DMS79 treated with DMSO at 0.1 percent for 48 hours (cell line): ENCODE data around the gene ISY1.
"Not testable (repeated sequence)": the region's sequence is repeated elsewhere in the genome, so short reads cannot be mapped to it uniquely, and the experiment has no call there.

Experiments used
- DNase-seq: peaks from one replicate; lab custom pipeline; 2025; lab: John Stamatoyannopoulos, UW

Gene ISY1

DNA sequence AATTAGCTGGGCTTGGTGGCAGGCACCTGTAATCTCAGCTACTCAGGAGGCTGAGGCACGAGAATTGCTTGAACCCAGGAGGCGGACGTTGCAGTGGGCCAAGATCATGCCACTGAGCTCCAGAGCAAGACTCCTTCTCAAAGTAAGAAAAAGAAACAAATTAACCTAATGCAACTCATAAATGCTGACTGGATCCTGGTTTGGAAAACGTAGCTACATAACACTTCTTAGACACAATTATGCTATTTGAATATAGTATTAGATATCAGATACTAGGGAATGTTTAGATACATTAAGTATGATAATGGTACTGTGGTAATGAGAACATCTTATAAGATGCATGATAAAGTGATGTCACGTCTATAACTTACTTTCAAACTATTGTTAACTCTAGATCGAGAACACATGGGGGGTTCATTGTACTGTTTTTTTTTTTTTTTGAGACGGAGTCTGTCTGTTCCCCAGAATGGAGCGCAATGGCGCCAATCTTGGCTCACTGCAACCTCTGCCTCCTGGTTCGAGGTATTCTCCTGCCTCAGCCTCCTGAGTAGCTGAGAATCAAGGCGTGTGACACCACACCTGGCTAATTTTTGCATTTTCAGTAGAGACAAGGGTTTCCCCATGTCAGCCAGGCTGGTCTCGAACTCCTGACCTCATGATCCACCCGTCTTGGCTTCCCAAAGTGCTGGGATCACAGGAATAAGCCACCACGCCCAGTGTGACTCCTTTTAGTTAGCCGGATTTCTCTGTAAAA lies 5.9 kb upstream of the ISY1 start:
- no peak for DNase-seq

DNA sequence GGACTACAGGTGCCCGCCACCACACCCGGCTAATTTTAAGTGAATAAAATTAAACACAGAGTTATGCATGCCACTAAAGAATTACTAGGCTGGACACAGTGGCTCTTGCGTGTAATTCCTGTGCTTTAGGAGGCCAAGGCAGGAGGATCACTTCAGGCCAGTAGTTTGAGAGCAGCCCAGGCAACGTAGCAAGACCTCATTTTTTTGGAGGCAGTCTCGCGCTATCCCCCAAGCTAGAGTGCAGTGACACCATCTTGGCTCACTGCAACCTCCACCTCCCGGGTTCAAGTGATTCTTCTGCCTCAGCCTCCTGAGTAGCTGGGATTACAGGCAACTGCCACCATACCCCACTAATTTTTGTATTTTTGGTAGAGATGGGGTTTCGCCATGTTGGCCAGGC lies 4.7 kb upstream of the ISY1 start:
- DNase-seq: not testable (repeated sequence)

DNA sequence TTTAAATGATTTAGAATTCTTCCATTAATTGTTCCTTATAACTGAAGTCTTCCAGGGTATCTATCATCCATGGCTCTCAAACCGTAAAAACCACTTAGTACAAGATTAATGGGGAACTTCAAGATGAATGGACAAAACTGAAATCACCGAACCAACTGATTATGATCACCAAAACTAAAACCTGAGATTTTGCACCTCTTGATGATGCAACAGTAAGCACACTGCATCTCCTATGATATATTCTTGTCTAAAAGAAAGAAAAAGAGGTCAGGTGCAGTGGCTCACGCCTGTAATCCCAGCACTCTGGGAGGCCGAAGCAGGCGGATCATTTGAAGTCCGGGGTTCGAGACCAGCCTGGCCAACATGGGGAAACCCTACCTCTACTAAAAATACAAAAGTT lies 3.6 kb upstream of the ISY1 start:
- no peak for DNase-seq

DNA sequence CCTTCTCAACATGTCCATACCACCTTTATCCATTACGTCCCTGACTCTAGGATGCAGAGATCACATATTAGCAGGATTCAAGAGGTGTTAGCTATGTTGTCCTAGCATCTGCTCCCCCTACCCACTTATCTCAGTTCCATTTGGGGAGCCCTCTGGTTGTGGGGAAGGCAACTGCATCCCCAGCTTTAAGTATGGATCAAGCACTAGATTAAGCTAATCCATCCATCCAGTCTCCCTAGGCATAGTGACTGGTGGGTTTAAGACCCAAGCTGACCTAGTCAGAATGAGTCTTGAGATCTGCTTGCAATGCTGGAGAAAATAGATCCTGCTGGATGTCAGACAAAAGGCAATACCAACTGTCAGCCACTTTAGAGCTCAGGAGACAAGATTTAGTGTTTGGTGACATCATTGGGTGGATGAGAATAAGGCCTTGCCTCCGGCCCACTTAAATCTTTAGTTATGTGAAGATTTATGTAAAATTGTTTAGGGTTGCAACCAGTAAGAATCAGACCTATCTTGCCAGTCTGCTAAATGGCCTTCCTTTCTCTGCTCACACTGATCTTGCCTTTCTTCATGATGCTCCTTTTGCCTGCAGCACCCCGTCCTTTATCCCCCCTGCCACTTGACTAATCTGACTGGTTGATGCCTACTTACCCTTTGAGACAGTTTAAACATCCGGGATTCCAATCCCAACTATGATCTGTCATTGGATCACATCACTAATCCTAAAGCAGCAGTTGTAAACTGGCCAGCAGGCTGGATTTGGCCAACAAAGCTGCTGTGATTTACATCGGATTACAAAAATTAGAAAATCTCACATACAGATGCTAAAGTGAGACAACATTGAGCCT lies 2.1 kb upstream of the ISY1 start:
- DNase-seq: no peak

DNA sequence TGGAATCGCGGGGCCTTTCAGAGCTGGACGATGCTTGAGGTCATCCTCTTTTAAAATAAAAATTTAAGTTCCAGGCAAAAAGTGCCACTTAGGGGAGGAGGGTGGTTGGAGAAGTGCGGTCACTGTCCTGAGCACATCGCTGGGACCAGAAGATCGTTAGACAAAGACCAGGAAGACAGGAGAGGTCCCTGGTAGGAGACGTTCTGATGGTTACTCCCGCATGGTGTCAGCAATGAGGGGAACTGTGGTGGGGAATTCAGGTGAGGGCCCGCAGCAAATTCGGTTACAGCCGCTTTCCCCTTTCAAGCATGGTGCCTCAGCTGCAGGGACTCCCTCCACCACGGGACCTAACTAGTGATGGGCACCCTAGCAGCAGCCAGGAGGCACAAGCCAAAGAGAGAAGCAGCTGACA lies 1.0 kb upstream of the ISY1 start:
- no peak for DNase-seq

DNA sequence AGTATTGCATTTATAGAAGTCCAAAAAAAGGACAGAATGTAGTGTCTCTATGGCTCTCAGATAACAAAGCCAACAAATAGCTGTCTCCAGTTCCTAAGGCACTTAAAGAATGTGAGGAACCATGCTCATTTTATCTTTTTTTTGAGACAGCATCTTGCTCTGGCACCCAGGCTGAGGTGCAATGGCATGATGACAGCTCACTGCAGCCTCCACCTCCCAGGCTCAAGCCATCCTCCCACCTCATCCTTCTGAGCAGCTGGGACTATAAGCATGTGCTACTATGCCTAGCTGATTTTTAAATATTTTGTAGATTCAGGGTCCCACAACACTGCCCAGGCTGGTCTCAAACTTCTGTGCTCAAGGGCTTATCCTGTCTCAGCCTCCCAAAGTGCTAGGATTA lies 16.1 kb downstream of the ISY1 start:
- no peak for DNase-seq

DNA sequence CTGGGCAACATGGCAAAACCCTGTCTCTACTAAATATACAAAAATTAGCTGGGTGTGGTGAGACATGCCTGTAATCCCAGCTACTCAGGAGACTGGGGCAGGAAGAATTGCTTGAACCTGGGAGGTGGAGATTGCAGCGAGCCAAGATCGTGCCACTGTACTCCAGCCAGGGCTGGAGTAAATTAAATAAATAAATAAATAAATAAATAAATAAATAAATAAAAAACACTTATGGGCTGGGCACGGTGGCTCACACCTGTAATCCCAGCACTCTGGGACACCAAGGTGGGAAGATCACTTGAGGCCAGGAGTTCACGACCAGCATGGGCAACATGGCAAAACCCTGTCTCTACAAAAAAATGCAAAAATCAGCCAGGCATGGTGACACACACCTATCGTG lies 19.9 kb downstream of the ISY1 start:
- DNase-seq: not testable (repeated sequence)

DNA sequence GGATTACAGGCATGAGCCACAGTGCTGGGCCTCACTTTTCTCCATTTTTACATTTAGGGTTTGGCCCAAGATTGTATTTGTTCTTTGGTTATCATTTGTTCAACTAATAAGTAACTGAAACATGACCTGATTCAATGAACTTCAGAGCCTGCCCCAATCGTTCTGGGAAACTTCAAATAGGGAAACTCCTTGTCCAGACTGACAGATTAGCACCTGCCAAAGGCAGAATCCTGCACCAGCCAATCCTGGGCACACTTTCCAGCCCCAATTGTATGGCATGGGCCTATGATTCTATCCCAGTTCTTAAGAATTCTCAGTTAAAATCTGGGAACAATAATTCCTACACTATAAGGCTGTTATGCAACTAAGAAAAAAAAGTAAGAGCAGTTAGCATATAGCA lies 21.0 kb downstream of the ISY1 start:
- DNase-seq: no peak

DNA sequence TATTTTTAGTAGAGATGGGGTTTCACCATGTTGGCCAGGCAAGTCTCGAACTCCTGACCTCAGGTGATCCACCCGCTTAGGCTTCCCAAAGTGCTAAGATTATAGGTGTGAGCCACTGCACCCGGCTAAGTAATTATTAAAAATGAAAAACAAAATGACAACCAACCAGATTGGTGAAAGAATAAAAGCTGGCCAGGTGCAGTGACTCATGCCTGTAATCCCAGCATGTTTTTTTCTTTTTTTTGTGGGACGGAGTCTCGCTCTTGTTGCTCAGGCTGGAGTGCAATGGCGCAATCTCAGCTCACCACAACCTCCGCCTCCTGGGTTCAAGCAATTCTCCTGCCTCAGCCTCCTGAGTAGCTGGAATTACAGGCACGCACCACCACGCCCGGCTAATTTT lies 24.6 kb downstream of the ISY1 start:
- not testable (repeated sequence) for DNase-seq

DNA sequence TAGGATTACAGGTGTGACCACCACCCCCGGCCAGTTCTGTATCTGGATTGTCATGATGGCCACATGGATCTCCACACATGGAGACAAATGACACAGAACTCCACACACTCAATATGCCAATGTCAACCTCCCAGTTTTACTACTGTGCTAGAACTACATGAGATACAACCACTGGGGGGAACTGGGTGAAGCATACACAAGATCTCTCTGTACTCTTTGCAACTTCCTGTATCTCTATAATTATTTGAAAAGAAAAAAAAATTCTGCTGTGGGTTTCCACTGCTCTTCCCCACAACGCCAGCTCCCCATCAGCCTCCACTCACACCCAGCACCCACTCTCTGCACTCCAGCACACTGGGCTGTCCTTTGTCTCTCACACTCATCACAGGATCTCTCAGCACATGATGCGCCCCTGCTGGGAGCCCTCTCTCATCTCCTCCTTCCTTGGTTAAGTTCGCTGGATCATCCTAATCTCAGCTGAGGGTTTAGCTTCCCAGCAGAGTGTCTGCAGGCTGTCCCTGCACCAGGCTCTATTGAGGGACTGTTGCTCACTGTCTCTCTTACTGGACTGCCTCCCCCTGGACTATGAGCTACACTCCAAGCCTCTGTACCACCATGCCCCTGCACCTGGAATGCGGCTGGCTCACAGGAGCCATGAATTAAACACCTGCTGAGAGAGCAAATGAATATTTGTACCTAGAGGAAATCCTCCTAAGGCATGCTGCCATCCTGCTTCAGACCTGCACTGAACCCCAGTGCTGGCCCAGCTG lies 28.6 kb downstream of the ISY1 start:
- DNase-seq: no peak

DNA sequence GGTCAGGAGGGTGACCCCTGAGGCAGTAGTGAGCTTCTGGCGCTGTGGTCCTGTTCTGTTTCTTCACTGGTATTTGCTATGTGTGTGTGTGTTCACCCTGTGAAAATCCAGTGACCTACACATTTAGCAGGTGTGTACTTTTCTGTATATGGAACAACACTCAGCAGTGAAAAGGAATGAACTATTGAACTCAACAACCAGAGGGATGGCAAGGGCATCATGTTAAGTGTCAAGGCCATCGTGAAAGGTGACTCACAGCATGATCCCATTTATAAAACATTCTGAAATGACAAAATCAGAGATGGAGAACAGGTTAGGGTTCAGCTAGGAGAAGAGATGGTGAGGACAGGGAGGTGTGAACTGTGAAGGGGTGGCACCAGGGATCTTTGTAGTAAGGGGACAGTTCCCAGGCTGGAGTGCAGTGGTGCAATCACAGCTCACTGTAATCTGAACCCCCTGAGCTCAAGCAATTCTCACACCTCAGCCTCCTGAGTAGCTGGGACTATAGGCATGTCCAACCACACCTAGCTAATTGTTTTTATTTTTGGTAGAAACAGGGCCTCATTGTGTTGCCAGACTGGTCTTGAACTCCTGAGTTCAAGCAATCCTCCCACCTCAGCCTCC lies 29.3 kb downstream of the ISY1 start:
- DNase-seq: no peak

DNA sequence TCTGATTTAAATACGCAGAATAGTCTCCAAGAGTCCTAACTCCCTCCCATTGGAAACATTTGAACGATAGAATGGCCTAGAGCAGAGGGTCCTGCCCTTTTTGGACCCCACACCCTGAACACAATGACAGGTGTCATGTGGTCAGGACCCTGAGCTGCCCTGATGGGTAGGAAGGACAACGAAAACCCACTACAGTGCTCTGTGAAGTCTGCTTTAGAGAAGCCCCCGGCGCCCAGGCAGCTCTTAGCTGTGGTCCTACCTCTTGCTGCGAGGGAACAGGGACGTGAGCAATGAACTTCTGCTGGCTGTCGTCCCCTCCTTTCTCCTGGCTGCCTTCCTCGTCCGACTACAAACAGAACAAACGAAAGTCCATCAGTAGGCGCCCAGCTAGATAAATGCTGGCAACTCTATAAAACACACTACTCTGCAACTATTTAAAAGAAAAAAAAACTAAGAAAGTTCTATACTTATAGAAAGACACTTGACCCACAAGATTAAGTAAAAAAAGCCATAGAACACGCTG lies 30.5 kb downstream of the ISY1 start:
- no peak for DNase-seq

DNA sequence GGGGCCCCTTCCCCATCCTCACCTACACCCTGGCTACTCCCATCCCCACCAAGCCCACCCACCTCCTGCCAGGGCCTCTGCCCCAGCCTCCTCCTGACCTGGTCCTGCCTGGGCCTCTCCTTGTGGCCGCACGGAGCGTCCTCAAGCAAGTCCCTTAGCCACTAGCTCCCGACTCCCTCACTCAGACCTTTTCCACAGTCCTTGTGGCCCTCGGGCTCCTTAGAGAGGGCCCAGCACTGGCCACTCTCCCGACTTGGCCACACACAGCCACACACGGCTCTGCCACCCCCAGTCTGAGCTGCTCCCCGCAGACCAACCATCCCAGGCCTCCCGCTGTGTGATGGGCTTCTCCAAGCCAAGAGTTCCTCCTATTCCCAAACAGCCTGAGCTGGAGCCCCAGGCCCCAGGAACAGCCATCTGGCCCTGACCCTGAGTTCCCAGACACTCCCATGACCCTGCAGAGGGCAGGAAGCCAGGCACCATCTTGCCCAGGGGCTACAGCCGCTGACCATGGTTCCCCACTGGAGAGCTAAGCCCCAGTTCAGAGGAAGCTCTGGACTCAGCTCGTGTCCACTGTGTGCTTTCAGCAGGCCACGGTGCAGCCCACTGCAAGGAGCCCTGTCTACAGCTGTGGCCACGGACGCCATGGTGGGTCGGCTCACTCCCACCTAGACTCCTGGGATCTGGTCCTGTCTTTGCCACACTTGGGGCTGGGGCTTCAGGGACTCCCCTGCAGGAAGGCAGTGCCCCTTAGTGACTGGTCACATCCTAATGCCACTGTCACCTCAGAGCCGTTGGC lies 32.3 kb downstream of the ISY1 start:
- DNase-seq: no peak

DNA sequence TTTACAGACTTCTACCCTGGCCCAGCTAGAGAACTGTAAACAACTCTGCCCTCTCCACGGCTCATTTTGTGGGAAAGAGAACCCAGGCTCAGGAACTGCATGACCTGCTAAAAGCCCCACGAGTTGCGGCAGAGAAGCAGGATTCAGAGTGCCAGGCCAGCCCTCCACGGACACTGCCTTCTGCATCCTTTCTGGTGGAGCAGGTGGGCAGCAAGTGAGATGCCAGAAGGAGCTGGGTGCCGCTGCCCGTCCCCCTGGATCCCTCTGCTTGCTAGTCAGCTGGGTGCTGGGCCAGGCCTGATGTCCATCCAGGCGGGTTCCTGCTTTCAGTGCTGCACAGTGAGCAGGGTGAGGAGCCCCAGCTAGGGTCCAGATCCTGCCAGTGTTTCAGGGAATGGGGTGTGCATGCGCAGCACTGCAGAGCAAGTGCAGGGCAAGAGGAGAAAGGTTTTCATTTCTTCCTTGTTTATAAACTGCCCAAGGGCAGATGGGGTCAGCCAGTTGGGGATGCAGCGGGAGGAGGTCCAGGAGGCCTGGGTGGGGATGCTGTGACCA lies 34.1 kb downstream of the ISY1 start:
- DNase-seq: no peak

DNA sequence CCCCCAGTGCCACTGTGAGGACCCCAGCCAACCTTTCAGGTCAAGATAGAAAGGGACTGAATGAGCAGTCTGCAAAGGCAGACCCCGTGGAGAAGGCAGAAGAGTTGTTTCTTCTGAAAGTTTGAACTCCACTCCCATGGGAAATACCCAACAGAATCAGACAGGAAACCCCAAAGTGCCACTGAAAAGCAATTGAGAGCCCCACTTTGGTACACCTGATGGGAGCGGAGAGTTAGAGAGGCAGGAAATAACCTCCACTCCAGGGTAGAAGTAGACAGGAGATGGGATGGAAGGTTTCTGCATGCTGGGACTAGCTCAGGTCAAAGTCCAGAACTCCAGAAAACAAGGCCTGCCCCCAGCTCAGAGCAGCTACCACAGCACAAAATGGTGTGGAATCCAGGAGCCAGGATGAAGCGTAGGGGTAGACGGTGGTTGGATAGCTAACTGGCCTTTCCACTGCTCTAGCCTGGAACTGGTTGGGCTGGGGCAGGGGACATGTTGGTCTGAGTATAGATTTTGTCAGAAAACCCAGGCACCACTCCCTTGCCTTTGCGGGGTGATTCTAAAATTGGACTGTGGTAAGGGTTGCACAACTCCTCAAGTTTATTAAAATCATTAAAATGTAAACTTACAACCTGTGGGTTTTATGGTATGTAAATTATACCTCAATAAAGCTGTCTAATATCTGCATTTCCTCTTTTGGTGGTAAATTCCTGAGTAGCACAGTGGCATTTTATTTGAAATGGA lies 37.4 kb downstream of the ISY1 start:
- no peak for DNase-seq

DNA sequence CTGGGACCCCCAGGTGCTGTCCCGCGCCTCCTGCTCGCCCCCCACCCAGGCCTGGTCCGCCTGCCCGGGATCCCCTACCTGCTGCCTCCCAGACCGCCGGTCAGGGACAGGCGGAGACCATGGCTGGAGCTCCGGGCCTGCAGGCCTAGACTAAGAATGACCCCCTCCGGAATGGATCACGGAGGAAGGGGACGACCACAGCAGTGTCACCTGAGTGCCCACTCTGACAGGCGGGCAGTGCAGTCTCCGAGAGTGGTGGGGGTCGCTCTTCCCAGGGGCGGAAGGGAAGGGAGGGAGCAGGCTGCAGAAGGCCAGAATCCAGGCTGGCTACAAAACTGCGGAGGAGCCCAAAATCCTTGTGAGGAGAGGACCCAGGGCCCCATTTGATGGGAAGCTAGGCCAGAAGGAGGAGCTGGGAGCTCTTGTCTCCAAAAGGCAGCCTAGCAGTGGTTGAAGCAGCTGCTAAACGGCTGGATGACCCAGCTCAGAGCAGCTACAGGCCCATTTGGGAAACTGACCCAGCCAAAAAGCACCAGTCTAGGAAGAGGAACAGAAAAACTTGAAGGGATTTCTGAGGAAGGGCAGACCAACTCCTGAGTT lies 38.4 kb downstream of the ISY1 start:
- DNase-seq: no peak

DNA sequence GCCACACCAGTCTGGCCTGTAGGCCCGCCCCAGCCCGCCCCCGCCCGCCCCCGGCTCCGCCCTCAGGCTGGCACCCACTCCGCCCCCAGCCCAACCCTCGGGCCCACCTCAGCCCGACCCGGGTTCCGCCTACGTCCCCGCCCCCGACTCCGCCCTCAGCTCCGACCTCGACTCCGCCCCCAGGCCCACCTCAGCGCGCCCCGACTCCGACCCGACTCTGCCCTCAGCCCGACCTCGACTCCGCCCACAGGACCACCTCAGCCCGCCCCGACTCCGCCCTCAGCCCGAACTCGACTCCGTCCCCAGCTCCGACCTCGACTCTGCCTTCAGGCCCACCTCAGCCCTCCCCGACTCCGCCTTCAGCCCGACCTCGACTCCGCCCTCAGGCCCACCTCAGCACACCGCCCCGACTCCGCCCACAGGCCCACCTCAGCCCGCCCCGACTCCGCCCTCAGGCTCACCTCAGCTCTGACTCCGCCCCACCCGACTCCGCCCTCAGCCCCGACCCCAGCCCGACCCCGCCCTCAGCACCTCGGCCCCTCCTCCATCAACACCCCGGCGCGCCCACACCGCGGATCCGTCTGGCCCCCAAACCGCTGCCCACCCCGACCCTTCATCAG lies 39.0 kb downstream of the ISY1 start, which contains the start of gene RAB43:
Gene RAB43 (minus strand): TSS at position 13 of the 620 bp plus-strand sequence. CDS start 315 bp downstream, outside the sequence.
- no peak for DNase-seq

DNA sequence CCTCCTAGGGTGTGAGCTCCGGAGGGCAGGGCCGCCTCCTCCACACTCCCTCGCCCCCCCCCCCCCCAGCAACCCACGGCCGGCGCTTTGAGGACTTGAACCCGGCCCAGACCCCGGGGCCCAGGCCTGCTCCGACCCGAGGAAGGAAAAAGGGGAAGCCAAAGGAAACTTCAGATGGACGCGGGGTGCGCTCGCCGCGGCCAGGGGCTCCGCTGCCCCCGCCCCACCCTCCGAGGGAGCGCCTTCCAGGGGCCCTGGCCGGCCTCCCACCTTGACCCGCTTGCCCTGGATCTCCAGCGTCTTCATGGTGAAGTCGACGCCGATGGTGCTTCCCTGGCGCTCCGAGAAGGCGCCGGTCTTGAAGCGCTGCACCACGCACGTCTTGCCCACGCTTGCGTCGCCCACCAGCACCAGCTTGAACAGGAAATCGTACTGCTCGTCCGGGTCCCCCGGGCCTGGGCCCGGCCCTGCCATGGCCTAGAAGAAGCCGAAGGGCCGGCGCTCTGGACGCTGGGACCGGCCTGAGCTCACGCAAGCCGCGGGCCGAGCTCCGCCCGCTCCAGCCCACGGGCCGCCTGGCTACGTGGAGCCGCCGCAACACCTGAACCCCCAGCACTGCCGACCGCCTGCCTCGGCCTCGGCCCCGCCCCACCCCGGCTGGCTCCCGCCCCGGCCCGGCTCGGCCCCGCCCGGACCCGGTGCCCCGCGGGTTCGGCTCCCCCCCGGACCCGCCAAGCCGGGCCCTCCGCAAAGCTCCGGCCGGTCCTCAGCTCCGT lies 39.7 kb downstream of the ISY1 start:
- DNase-seq: no peak
